Measurements from ENCODE around the gene HDGFL2.
"Not testable (repeated sequence)": the region's sequence is repeated elsewhere in the genome, so short reads cannot be mapped to it uniquely, and the experiment has no call there.

Gene HDGFL2

GRCh38 chr19:4523306-4524110 is 51.4 kb downstream of the HDGFL2 start:
- no peaks in the 10 kb centered on the region for H3K9me3 ChIP-seq (ENCODE audit: low read depth, low read length)
- H3K9ac ChIP-seq (ENCODE audit: insufficient read length) = no peak overlapping the region
- H3K27ac ChIP-seq = no peak overlapping the region
- no peak for DNase-seq (ENCODE audit: low read depth, low spot score)
- no peaks in the 10 kb centered on the region for H3K36me3 ChIP-seq (ENCODE audit: insufficient read depth, low read length)
- H3K4me3 ChIP-seq = no peak overlapping the region
- no peak for TF ChIP-seq FOXP2 (optimal IDR thresholded peaks at IDR 0.05; ENCODE audit: control extremely low read depth, extremely low read length, insufficient read depth)
- no peak for TF ChIP-seq POLR2AphosphoS5 (IDR thresholded peaks at IDR 0.05; ENCODE audit: borderline replicate concordance, low read depth, low read length)
- TF ChIP-seq EZH2 (IDR thresholded peaks at IDR 0.05) = no peak

- H3K9ac ChIP-seq (ENCODE audit: insufficient read length) = no peak overlapping the region
- H3K27ac ChIP-seq = no peak overlapping the region
- DNase-seq (ENCODE audit: low read depth, low spot score) = no peak
- TF ChIP-seq FOXP2 (optimal IDR thresholded peaks at IDR 0.05; ENCODE audit: control extremely low read depth, extremely low read length, insufficient read depth) (no peak), POLR2AphosphoS5 (IDR thresholded peaks at IDR 0.05; ENCODE audit: borderline replicate concordance, low read depth, low read length) (no peak), EZH2 (IDR thresholded peaks at IDR 0.05) (no peak)
- no peaks in the 10 kb centered on the region for H3K36me3 ChIP-seq (ENCODE audit: insufficient read depth, low read length)
- no peak overlapping the region for H3K4me3 ChIP-seq
- H3K9me3 ChIP-seq (ENCODE audit: low read depth, low read length) = no peaks in the 10 kb centered on the region
Observed at GRCh38 chr19:4524808-4525562, 52.9 kb downstream of the HDGFL2 start.

GRCh38 chr19:4525563-4526002 is 53.5 kb downstream of the HDGFL2 start:
- H3K9me3 ChIP-seq (ENCODE audit: low read depth, low read length) = no peaks in the 10 kb centered on the region
- no peak for TF ChIP-seq EZH2 (IDR thresholded peaks at IDR 0.05)
- no peak for TF ChIP-seq FOXP2 (optimal IDR thresholded peaks at IDR 0.05; ENCODE audit: control extremely low read depth, extremely low read length, insufficient read depth)
- TF ChIP-seq POLR2AphosphoS5 (IDR thresholded peaks at IDR 0.05; ENCODE audit: borderline replicate concordance, low read depth, low read length) = no peak
- no peak overlapping the region for H3K9ac ChIP-seq (ENCODE audit: insufficient read length)
- no peak overlapping the region for H3K4me3 ChIP-seq
- no peak overlapping the region for H3K27ac ChIP-seq
- no peaks in the 10 kb centered on the region for H3K36me3 ChIP-seq (ENCODE audit: insufficient read depth, low read length)
- DNase-seq (ENCODE audit: low read depth, low spot score) = no peak

GRCh38 chr19:4527377-4527776 is 55.3 kb downstream of the HDGFL2 start:
- H3K36me3 ChIP-seq (ENCODE audit: insufficient read depth, low read length); H3K9ac ChIP-seq (ENCODE audit: insufficient read length); H3K4me3 ChIP-seq; H3K27ac ChIP-seq; DNase-seq (ENCODE audit: low read depth, low spot score); H3K9me3 ChIP-seq (ENCODE audit: low read depth, low read length): not testable (repeated sequence)

GRCh38 chr19:4528843-4529242 is 56.7 kb downstream of the HDGFL2 start:
- no peak overlapping the region for H3K27ac ChIP-seq
- TF ChIP-seq FOXP2 (optimal IDR thresholded peaks at IDR 0.05; ENCODE audit: control extremely low read depth, extremely low read length, insufficient read depth) (no peak), POLR2AphosphoS5 (IDR thresholded peaks at IDR 0.05; ENCODE audit: borderline replicate concordance, low read depth, low read length) (no peak), EZH2 (IDR thresholded peaks at IDR 0.05) (no peak)
- DNase-seq (ENCODE audit: low read depth, low spot score) = no peak
- H3K36me3 ChIP-seq (ENCODE audit: insufficient read depth, low read length) = no peaks in the 10 kb centered on the region
- no peaks in the 10 kb centered on the region for H3K9me3 ChIP-seq (ENCODE audit: low read depth, low read length)
- H3K4me3 ChIP-seq = no peak overlapping the region
- H3K9ac ChIP-seq (ENCODE audit: insufficient read length) = no peak overlapping the region

GRCh38 chr19:4529924-4530522 is 57.9 kb downstream of the HDGFL2 start:
- H3K9me3 ChIP-seq (ENCODE audit: low read depth, low read length) = no peaks in the 10 kb centered on the region
- no peak for DNase-seq (ENCODE audit: low read depth, low spot score)

GRCh38 chr19:4531562-4532165 is 59.6 kb downstream of the HDGFL2 start:
- DNase-seq (ENCODE audit: low read depth, low spot score) = no peak
- Histone ChIP-seq H3K27ac (no peak overlapping the region), H3K9me3 (ENCODE audit: low read depth, low read length) (no peaks in the 10 kb centered on the region), H3K4me3 (no peak overlapping the region), H3K36me3 (ENCODE audit: insufficient read depth, low read length) (no peaks in the 10 kb centered on the region), H3K9ac (ENCODE audit: insufficient read length) (no peak overlapping the region)
- TF ChIP-seq EZH2 (IDR thresholded peaks at IDR 0.05) (no peak), FOXP2 (optimal IDR thresholded peaks at IDR 0.05; ENCODE audit: control extremely low read depth, extremely low read length, insufficient read depth) (no peak), POLR2AphosphoS5 (IDR thresholded peaks at IDR 0.05; ENCODE audit: borderline replicate concordance, low read depth, low read length) (no peak)

More at GRCh38 chr19:4529924-4530522, 57.9 kb downstream of the HDGFL2 start:
- no peak overlapping the region for H3K4me3 ChIP-seq
- no peak overlapping the region for H3K27ac ChIP-seq
- H3K36me3 ChIP-seq (ENCODE audit: insufficient read depth, low read length) = no peaks in the 10 kb centered on the region
- H3K9ac ChIP-seq (ENCODE audit: insufficient read length) = no peak overlapping the region
- TF ChIP-seq EZH2 (IDR thresholded peaks at IDR 0.05) (no peak), FOXP2 (optimal IDR thresholded peaks at IDR 0.05; ENCODE audit: control extremely low read depth, extremely low read length, insufficient read depth) (no peak), POLR2AphosphoS5 (IDR thresholded peaks at IDR 0.05; ENCODE audit: borderline replicate concordance, low read depth, low read length) (no peak)

- H3K9me3 ChIP-seq (ENCODE audit: low read depth, low read length) = no peaks in the 10 kb centered on the region
- no peak for DNase-seq (ENCODE audit: low read depth, low spot score)
- no peak overlapping the region for H3K9ac ChIP-seq (ENCODE audit: insufficient read length)
- TF ChIP-seq FOXP2 (optimal IDR thresholded peaks at IDR 0.05; ENCODE audit: control extremely low read depth, extremely low read length, insufficient read depth) = no peak
- TF ChIP-seq EZH2 (IDR thresholded peaks at IDR 0.05) = no peak
- TF ChIP-seq POLR2AphosphoS5 (IDR thresholded peaks at IDR 0.05; ENCODE audit: borderline replicate concordance, low read depth, low read length) = no peak
- H3K4me3 ChIP-seq = no peak overlapping the region
- no peak overlapping the region for H3K27ac ChIP-seq
- no peaks in the 10 kb centered on the region for H3K36me3 ChIP-seq (ENCODE audit: insufficient read depth, low read length)
Observed at GRCh38 chr19:4533334-4533733, 61.2 kb downstream of the HDGFL2 start.

All from SK-N-MC (cell line).